SK-N-SH (cell line): ENCODE measurements around the gene TEKT5. TPM values are rescaled to one million over a fixed set of nuclear protein-coding genes. Genes with fewer than 3 reads are reported as not detected.

Experiments
- CTCF ChIA-PET: fragments of 300-600, 350-600 bp; formaldehyde crosslinking; extraction: SDS; loops from one replicate; lab custom pipeline; 2021; lab: Yijun Ruan, JAX
- POLR2A ChIA-PET: fragments of 350-600 bp; sonication (Branson Sonifier 250); formaldehyde crosslinking; extraction: SDS; loops from one replicate; lab custom pipeline; 2020; ENCODE audit warnings: antibody characterized with exemption, inconsistent platforms; lab: Yijun Ruan, JAX
- DNase-seq: peaks from one replicate; pipeline ENCODE4 v3.0.0; 2012
- H2AFZ ChIP-seq: fragments of 200-600 bp; sonication (generic); 2 replicates; pipeline ENCODE4 v1.8.1; 2016; ENCODE audit warnings: antibody characterized with exemption, mild to moderate bottlenecking, low read depth
- H3F3A ChIP-seq: fragments of 200-600 bp; sonication (generic); replicated peaks from 2 replicates; pipeline ENCODE3; 2016; ENCODE audit warnings: antibody characterized with exemption, mild to moderate bottlenecking; ENCODE audit not compliant: insufficient read depth
- H3K27ac ChIP-seq, 2 experiments: fragments of 200-500 bp in 1 of 2; fragments of 200-600 bp in 1 of 2; sonication (Bioruptor generic) in 1 of 2; sonication (generic), shearing (Covaris generic) in 1 of 2; 2 replicates each; pipeline versions ENCODE4 v1.5.1 to v1.6.1; 2014 to 2016; ENCODE audit warnings: low read depth in 2 of 2, inconsistent platforms in 1 of 2, low read length in 1 of 2, mild to moderate bottlenecking in 1 of 2, mixed read lengths in 1 of 2
- H3K27me3 ChIP-seq: fragments of 200-600 bp; sonication (generic), shearing (Covaris generic); 2 replicates; pipeline ENCODE4 v1.6.1; 2016; ENCODE audit warnings: mixed run types; ENCODE audit not compliant: insufficient read depth
- H3K36me3 ChIP-seq, 2 experiments: fragments of 200-500 bp in 1 of 2; fragments of 200-600 bp in 1 of 2; sonication (Bioruptor generic) in 1 of 2; sonication (generic) in 1 of 2; replicated peaks in 1 of 2; 2 replicates each; pipeline versions ENCODE3 to v1.5.1; 2014 to 2016; ENCODE audit warnings: low read length in 1 of 2, mild to moderate bottlenecking in 1 of 2; ENCODE audit not compliant: insufficient read depth in 2 of 2, control insufficient read depth in 1 of 2
- H3K4me1 ChIP-seq, 2 experiments: fragments of 200-500 bp in 1 of 2; fragments of 200-600 bp in 1 of 2; sonication (Bioruptor generic) in 1 of 2; sonication (generic), shearing (Covaris generic) in 1 of 2; 2 replicates each; pipeline versions ENCODE4 v1.5.1 to v1.6.1; 2014 to 2016; ENCODE audit warnings: low read depth in 1 of 2, low read length in 1 of 2, mixed run types in 1 of 2; ENCODE audit not compliant: insufficient read depth in 2 of 2, control insufficient read depth in 1 of 2
- H3K4me2 ChIP-seq: fragments of 200-600 bp; sonication (generic), shearing (Covaris generic); 2 replicates; pipeline ENCODE4 v1.6.1; 2017; ENCODE audit warnings: mixed run types
- H3K4me3 ChIP-seq, 2 experiments: fragments of 200-500 bp in 1 of 2; fragments of 200-600 bp in 1 of 2; sonication (Bioruptor generic) in 1 of 2; sonication (generic), shearing (Covaris generic) in 1 of 2; 2 replicates each; pipeline versions ENCODE4 v1.5.1 to v1.8.1; 2014 to 2016; ENCODE audit warnings: low read depth in 2 of 2, inconsistent platforms in 1 of 2, low read length in 1 of 2, mild to moderate bottlenecking in 1 of 2, mixed read lengths in 1 of 2, moderate library complexity in 1 of 2
- H3K79me2 ChIP-seq: fragments of 200-600 bp; sonication (generic); 2 replicates; pipeline ENCODE4 v1.8.1; 2017; ENCODE audit warnings: mild to moderate bottlenecking; ENCODE audit not compliant: insufficient read depth
- H3K9ac ChIP-seq: fragments of 200-600 bp; sonication (generic); 2 replicates; pipeline ENCODE4 v1.6.1; 2017; ENCODE audit warnings: mixed run types
- H3K9me2 ChIP-seq: fragments of 200-600 bp; sonication (generic); 2 replicates; pipeline ENCODE4 v1.6.1; 2017; ENCODE audit warnings: mixed run types
- H3K9me3 ChIP-seq: fragments of 200-600 bp; sonication (generic); 2 replicates; pipeline ENCODE4 v1.6.1; 2017; ENCODE audit warnings: mixed run types, mild to moderate bottlenecking, moderate library complexity
- H4K20me1 ChIP-seq: fragments of 200-600 bp; sonication (generic); 2 replicates; pipeline ENCODE4 v1.6.1; 2017; ENCODE audit warnings: mild to moderate bottlenecking, mixed run types; ENCODE audit not compliant: insufficient read depth
- CTCF ChIP-seq: fragments of 200-600 bp; sonication (generic); IDR thresholded peaks from 2 replicates; pipeline ENCODE4 v1.6.1; 2017; ENCODE audit warnings: antibody characterized with exemption, mild to moderate bottlenecking, moderate library complexity
- ELF1 ChIP-seq: IDR thresholded peaks from 2 replicates; pipeline ENCODE4 v1.4.0; 2012
- EP300 ChIP-seq, 2 experiments: IDR thresholded peaks; 2 replicates each; pipeline versions ENCODE4 v1.4.0 to v1.6.1; 2012; ENCODE audit warnings: borderline replicate concordance in 1 of 2, low read depth in 1 of 2, low read length in 1 of 2
- EZH2phosphoT487 ChIP-seq: fragments of 200-600 bp; sonication (generic); IDR thresholded peaks from 2 replicates; pipeline ENCODE4 v1.6.1; 2017; ENCODE audit warnings: low read depth, mixed run types, mild to moderate bottlenecking, antibody characterized with exemption, moderate library complexity, borderline replicate concordance
- GATA2 ChIP-seq: sonication (generic); formaldehyde crosslinking; IDR thresholded peaks from 2 replicates; pipeline ENCODE4 v1.5.0; 2020; ENCODE audit warnings: mild to moderate bottlenecking, missing genetic modification reagents
- MAX ChIP-seq: IDR thresholded peaks from 2 replicates; pipeline ENCODE4 v1.4.0; 2012; ENCODE audit warnings: low read depth
- RCOR1 ChIP-seq: fragments of 150-350 bp; IDR thresholded peaks from 2 replicates; pipeline ENCODE4 v1.6.1; 2017; ENCODE audit warnings: antibody characterized with exemption, low read length
- SMC3 ChIP-seq: IDR thresholded peaks from 2 replicates; pipeline ENCODE4 v1.6.1; 2012; ENCODE audit warnings: low read depth, low read length, improper control_type of control experiment
- USF2 ChIP-seq: fragments of 150-350 bp; IDR thresholded peaks from 2 replicates; pipeline ENCODE4 v1.6.1; 2017; ENCODE audit warnings: antibody characterized with exemption, low read length, low read depth, borderline replicate concordance
- ZBTB33 ChIP-seq: IDR thresholded peaks from 2 replicates; pipeline ENCODE4 v1.4.0; 2012; ENCODE audit warnings: low read depth, borderline replicate concordance
- WGBS: methylation state at CpG from one replicate; pipeline ENCODE4 v1.1.6; 2017; ENCODE audit warnings: low lambda C conversion rate; 5-methylcytosine and 5-hydroxymethylcytosine counted together
- polyA plus RNA-seq, 3 experiments: library from polyadenylated mRNA; depleted of rRNA; stranded (reverse); fragments of >200 nt; gene quantifications; 2 replicates each; pipeline ENCODE4 v1.2.3, GENCODE V29; 2012

The TEKT5 gene
- polyA plus RNA-seq, 1 of the 3 experiments (the other 2 are of a cell fraction): not detected

GRCh38 chr16:10612649-10613179, 82.0 kb downstream of the TEKT5 start:
- no peak overlapping the region for H3K9ac ChIP-seq
- TF ChIP-seq RCOR1: no peak
- no peak for TF ChIP-seq CTCF
- TF ChIP-seq EZH2phosphoT487: no peak
- TF ChIP-seq SMC3: no peak
- TF ChIP-seq USF2: no peak
- no peak for TF ChIP-seq GATA2 (CRISPR knock-in tag)
- no peak for TF ChIP-seq ELF1
- no peak for TF ChIP-seq MAX
- WGBS: 28% methylated on average over 5 of the region's 6 CpGs
- ChIA-PET POLR2A (no interaction called here), CTCF (interaction anchor here (0.6 to 1.6 kb wide), 3 partner anchors 20 to 1382 kb away, joined by 3 to 4 read pairs (median 3); partner anchors contain the start of gene EMP2)
- H4K20me1 ChIP-seq: no peaks in the 10 kb centered on the region
- no peak overlapping the region for H2AFZ ChIP-seq
- no peak overlapping the region for H3K4me3 ChIP-seq
- no peaks in the 10 kb centered on the region for H3K36me3 ChIP-seq
- H3K27ac ChIP-seq: no peak overlapping the region
- H3K9me3 ChIP-seq: no peaks in the 10 kb centered on the region
- no peaks in the 10 kb centered on the region for H3K79me2 ChIP-seq
- peaks cover 7% of the 10 kb centered on the region for H3F3A ChIP-seq
- H3K9me2 ChIP-seq: no peaks in the 10 kb centered on the region
- no peak overlapping the region for H3K4me2 ChIP-seq
- peaks cover 8 to 19% of the 10 kb centered on the region in 2 experiments; a peak in 2 of 4 replicates for H3K4me1 ChIP-seq
- no peak for DNase-seq
- no peaks in the 10 kb centered on the region for H3K27me3 ChIP-seq

- no peaks in the 10 kb centered on the region for H3K36me3 ChIP-seq
- no peak for TF ChIP-seq EP300 (IDR thresholded peaks at IDR 0.05; ENCODE audit: borderline replicate concordance in 1 of 2, low read depth in 1 of 2, low read length in 1 of 2)
- no peak for TF ChIP-seq ZBTB33
- CTCF ChIA-PET: interaction anchor here (1.6 kb wide), 1 partner anchor 32 kb away, joined by 4 read pairs; the partner anchor contains the start of gene EMP2
- no peaks in the 10 kb centered on the region for H3K79me2 ChIP-seq
- H3K9me3 ChIP-seq: no peaks in the 10 kb centered on the region
- no peak overlapping the region for H2AFZ ChIP-seq
- no peaks in the 10 kb centered on the region for H3K9me2 ChIP-seq
- H3K4me1 ChIP-seq: peaks cover 1 to 11% of the 10 kb centered on the region in 2 experiments; a peak in 2 of 4 replicates
- no peak for DNase-seq
- H3K27me3 ChIP-seq: no peaks in the 10 kb centered on the region
- no peak overlapping the region for H3K9ac ChIP-seq
- H4K20me1 ChIP-seq: no peaks in the 10 kb centered on the region
- POLR2A ChIA-PET: no interaction called here
- no peak overlapping the region for H3K4me2 ChIP-seq
- 93% methylated on average over 6 of the region's 6 CpGs for WGBS
- H3K27ac ChIP-seq: no peak overlapping the region
- peaks cover 7% of the 10 kb centered on the region for H3F3A ChIP-seq
- H3K4me3 ChIP-seq: no peak overlapping the region
Observed at GRCh38 chr16:10611825-10612342, 82.8 kb downstream of the TEKT5 start.
